AG04450 (cell line): Measurements from ENCODE around the gene KCNS1. TPM values are rescaled to one million over a fixed set of nuclear protein-coding genes. Genes with fewer than 3 reads are reported as not detected.

ENCODE experiments used
- CTCF ChIA-PET: fragments of 300-600, 350-600 bp; formaldehyde crosslinking; extraction: SDS; loops from one replicate; lab custom pipeline; 2022; ENCODE audit warnings: antibody characterized with exemption, inconsistent platforms; lab: Charles Lee
- POLR2A ChIA-PET: fragments of 350-600 bp; formaldehyde crosslinking; extraction: SDS; loops from one replicate; lab custom pipeline; 2021; ENCODE audit warnings: antibody characterized with exemption, inconsistent platforms; lab: Yijun Ruan, JAX
- DNase-seq: peaks from one replicate; pipeline ENCODE4 v3.0.0-alpha.2; 2011; ENCODE audit warnings: low read depth, low spot score
- H3K27ac ChIP-seq: one replicate; pipeline ENCODE4 v1.5.1; 2012; ENCODE audit warnings: low read depth, low read length, control low read depth
- H3K27me3 ChIP-seq: one replicate; pipeline ENCODE4 v1.6.0; 2012; ENCODE audit warnings: low read length; ENCODE audit not compliant: control insufficient read depth, insufficient read depth
- H3K4me3 ChIP-seq: 2 replicates; pipeline ENCODE4 v1.5.1; 2011; ENCODE audit warnings: mild to moderate bottlenecking, low read depth, low read length, control low read depth
- H3K9me3 ChIP-seq: 2 replicates; pipeline ENCODE4 v1.5.1; 2012; ENCODE audit warnings: low read length; ENCODE audit not compliant: control insufficient read depth, insufficient read depth
- polyA plus RNA-seq: library from polyadenylated mRNA; depleted of rRNA; stranded (reverse); fragments of >200 nt; gene quantifications from 2 replicates; pipeline ENCODE4 v1.2.3, GENCODE V29; 2011
- TF ChIP-seq, protein P1 (sequence below): IDR thresholded peaks from 2 replicates; pipeline ENCODE4 v1.5.1; 2011; ENCODE audit warnings: low read depth, low read length, control low read depth, inconsistent platforms

The KCNS1 gene
- polyA plus RNA-seq, 1 experiment = 0.30 TPM

DNA sequence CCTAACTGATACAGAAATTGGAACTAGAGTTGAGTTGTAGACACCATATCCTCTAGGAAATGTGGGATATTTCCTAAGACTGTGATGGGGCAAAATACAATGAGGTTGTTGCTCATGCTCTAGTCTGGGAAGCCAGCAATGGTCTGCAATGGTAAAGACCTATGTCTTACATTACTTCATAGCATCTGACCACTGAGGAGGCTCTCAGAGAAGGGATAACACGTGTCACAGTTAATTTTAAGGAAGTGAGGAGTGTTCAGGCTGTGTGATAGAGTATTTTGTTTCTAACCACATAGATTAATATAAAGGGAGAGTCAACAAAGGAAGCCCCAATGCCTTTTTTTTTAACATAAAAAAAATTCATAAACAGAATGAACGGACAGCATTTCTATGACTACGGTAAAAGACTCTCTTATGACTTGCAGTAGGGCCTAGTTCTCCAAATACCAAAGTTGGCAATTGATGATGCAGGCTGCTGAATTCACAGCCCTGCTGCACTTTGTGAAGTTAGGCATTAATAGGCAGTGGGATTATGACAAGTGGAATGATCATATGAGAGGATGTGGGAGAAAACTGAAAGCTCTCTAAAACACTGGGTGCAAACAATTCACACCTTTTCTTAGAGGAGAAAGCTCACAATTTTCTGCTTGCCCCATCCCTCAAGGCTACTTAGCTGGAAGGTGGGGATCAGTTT lies 13.7 kb downstream of the KCNS1 start:
- H3K27ac ChIP-seq = no peak overlapping the region
- TF ChIP-seq, protein P1, sequence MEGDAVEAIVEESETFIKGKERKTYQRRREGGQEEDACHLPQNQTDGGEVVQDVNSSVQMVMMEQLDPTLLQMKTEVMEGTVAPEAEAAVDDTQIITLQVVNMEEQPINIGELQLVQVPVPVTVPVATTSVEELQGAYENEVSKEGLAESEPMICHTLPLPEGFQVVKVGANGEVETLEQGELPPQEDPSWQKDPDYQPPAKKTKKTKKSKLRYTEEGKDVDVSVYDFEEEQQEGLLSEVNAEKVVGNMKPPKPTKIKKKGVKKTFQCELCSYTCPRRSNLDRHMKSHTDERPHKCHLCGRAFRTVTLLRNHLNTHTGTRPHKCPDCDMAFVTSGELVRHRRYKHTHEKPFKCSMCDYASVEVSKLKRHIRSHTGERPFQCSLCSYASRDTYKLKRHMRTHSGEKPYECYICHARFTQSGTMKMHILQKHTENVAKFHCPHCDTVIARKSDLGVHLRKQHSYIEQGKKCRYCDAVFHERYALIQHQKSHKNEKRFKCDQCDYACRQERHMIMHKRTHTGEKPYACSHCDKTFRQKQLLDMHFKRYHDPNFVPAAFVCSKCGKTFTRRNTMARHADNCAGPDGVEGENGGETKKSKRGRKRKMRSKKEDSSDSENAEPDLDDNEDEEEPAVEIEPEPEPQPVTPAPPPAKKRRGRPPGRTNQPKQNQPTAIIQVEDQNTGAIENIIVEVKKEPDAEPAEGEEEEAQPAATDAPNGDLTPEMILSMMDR = no peak
- no peaks in the 10 kb centered on the region for H3K27me3 ChIP-seq
- ChIA-PET CTCF (interaction anchor here (1.0 to 3.4 kb wide), 4 partner anchors 9 to 45 kb away, joined by 3 to 25 read pairs (median 6); no protein-coding TSS in a partner anchor), POLR2A (no interaction called here)
- no peak overlapping the region for H3K4me3 ChIP-seq
- no peak for DNase-seq
- H3K9me3 ChIP-seq = no peaks in the 10 kb centered on the region

DNA sequence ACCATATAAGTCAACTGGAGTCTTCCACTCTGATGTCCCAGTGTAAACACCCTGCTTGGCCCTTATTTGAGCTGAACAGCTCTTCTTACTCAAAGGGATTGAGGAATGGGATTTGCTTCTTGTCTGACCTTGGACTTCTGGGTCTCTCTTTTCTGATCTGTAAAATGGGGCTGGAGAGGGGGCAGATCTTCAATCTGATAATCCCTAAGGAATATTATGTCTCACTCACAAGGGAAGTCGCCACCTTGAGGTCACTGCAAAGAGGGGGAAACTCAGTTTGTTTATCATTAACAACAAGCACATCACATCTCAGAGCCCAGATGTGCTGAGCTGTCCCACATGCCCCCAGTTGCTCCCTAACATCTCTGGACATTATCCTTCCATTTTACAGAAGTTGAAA lies 15.1 kb downstream of the KCNS1 start:
- Histone ChIP-seq H3K9me3 (no peaks in the 10 kb centered on the region), H3K4me3 (no peak overlapping the region), H3K27me3 (no peaks in the 10 kb centered on the region), H3K27ac (no peak overlapping the region)
- TF ChIP-seq, protein P1 = no peak
- DNase-seq = no peak
- CTCF ChIA-PET = interaction anchor here (1.2 to 3.4 kb wide), 4 partner anchors 10 to 74 kb away, joined by 3 to 25 read pairs (median 6); no protein-coding TSS in a partner anchor
- POLR2A ChIA-PET = no interaction called here

DNA sequence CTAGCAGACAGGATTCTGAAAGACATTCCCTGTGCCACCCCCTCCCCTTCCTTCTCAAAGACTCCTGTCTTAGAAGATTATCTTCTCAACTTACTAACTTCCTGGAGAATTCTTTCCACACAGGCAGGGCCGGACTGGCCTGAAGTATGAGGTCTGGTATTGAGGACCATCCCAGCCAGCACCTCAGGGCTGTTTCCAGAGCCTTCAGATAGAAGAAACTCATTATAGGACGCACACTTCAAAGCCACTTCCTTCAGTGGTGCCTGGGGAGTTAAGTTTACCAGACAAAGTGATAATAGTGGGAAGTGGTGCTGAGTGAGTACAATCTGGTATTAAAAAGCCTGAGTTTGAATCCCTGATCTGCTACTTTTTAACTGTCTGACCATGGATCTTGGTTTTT lies 15.6 kb downstream of the KCNS1 start:
- ChIA-PET POLR2A (no interaction called here), CTCF (interaction anchor here (1.5 to 3.4 kb wide), 2 partner anchors 11 to 74 kb away, joined by 4 to 25 read pairs; no protein-coding TSS in a partner anchor)
- no peaks in the 10 kb centered on the region for H3K9me3 ChIP-seq
- no peak overlapping the region for H3K27ac ChIP-seq
- H3K4me3 ChIP-seq = no peak overlapping the region
- TF ChIP-seq, protein P1 = no peak
- H3K27me3 ChIP-seq = no peaks in the 10 kb centered on the region
- DNase-seq = no peak

DNA sequence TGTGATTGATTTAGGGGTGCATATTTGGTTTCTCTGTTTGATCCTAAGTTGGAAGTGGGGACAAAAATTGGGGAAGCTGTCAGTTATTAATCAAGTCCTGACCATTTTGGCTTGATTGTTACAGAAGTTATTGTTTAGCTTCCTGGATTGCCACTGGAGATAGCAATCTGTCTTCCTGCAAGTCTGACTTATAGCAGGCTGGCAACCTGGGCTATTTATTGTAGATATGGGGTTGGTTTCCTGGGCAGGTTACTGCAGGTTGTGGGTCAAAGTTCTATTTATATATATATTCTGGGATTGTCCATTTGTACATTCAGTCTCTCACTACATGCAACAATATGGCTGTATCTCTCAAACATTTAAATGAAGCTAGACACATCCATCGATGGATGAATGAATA lies 17.8 kb downstream of the KCNS1 start:
- Histone ChIP-seq H3K27me3 (no peaks in the 10 kb centered on the region), H3K9me3 (no peaks in the 10 kb centered on the region), H3K27ac (no peak overlapping the region), H3K4me3 (no peak overlapping the region)
- DNase-seq = no peak
- ChIA-PET CTCF (interaction anchor here (0.8 to 2.2 kb wide), 3 partner anchors 13 to 210 kb away, joined by 3 to 13 read pairs (median 5); no protein-coding TSS in a partner anchor), POLR2A (no interaction called here)
- TF ChIP-seq, protein P1 = no peak

DNA sequence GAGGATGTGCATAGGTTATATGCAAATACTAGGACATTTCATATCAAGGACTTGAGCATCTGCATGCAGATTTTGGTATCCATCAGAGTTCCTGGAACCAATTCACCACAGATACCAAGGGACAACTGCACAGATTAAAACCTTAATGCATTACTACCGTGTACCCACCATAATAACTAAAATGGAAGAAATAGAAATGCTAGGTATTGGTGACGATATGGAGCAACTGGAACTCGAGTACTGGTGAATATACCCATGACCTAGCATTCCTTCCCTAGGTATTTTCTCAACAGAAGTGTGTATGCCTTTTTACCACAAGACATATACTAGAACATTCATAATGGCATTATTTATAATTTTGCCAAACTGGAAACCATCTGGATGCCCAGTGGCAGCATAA lies 18.5 kb downstream of the KCNS1 start:
- Histone ChIP-seq H3K4me3 (no peak overlapping the region), H3K9me3 (no peaks in the 10 kb centered on the region), H3K27ac (no peak overlapping the region), H3K27me3 (no peaks in the 10 kb centered on the region)
- TF ChIP-seq, protein P1 = no peak
- ChIA-PET POLR2A (no interaction called here), CTCF (interaction anchor here (1.5 to 2.2 kb wide), 2 partner anchors 13 to 39 kb away, joined by 5 to 13 read pairs; no protein-coding TSS in a partner anchor)
- DNase-seq = no peak
